Measurements from ENCODE around the gene CHAF1A.
A peak's percentile ranks its signal among the peaks of the same experiment; 100 is the strongest.

The CHAF1A gene

GRCh38 chr19:4402171-4403004 lies at the start of gene CHAF1A:
CHAF1A (plus strand) TSS chr19:4402640; CDS start chr19:4402763, 123 bp downstream.
- Mint-ChIP-seq H3K4me1 (peaks cover 38% of the 10 kb centered on the region), H3K27ac (peak within 1 kb of the TSS; percentile 78 to 93 (median 90)), H3K36me3 (ENCODE audit: low read depth) (peaks cover 3% of the 10 kb centered on the region), H3K9me3 (no peaks in the 10 kb centered on the region), H3K27me3 (ENCODE audit: low read depth) (no peaks in the 10 kb centered on the region), H3K4me3 (peak within 1 kb of the TSS; percentile 90 to 95 (median 93))
- no peak for TF ChIP-seq CTCF (IDR thresholded peaks at IDR 0.05; ENCODE audit: unreplicated experiment in 3 of 3)

GRCh38 chr19:4352701-4353121 lies 49.7 kb upstream of the CHAF1A start:
- Mint-ChIP-seq H3K36me3 (ENCODE audit: low read depth) (peaks cover 10% of the 10 kb centered on the region), H3K4me3 (no peak overlapping the region), H3K27ac (no peak overlapping the region), H3K27me3 (ENCODE audit: low read depth) (no peaks in the 10 kb centered on the region), H3K9me3 (no peaks in the 10 kb centered on the region), H3K4me1 (no peaks in the 10 kb centered on the region)
- peak; percentile 91 to 97 (median 96) for TF ChIP-seq CTCF (IDR thresholded peaks at IDR 0.05; ENCODE audit: unreplicated experiment in 3 of 3)

- Mint-ChIP-seq H3K27ac (no peak overlapping the region), H3K4me1 (no peaks in the 10 kb centered on the region), H3K27me3 (ENCODE audit: low read depth) (no peaks in the 10 kb centered on the region), H3K36me3 (ENCODE audit: low read depth) (peaks cover 8% of the 10 kb centered on the region), H3K9me3 (no peaks in the 10 kb centered on the region), H3K4me3 (no peak overlapping the region)
- TF ChIP-seq CTCF (IDR thresholded peaks at IDR 0.05; ENCODE audit: unreplicated experiment in 3 of 3): no peak
Observed at GRCh38 chr19:4354282-4354681, 48.2 kb upstream of the CHAF1A start.

GRCh38 chr19:4354897-4355296 lies 47.5 kb upstream of the CHAF1A start:
- no peak for TF ChIP-seq CTCF (IDR thresholded peaks at IDR 0.05; ENCODE audit: unreplicated experiment in 3 of 3)
- Mint-ChIP-seq H3K9me3 (no peaks in the 10 kb centered on the region), H3K27me3 (ENCODE audit: low read depth) (no peaks in the 10 kb centered on the region), H3K27ac (no peak overlapping the region), H3K4me1 (no peaks in the 10 kb centered on the region), H3K36me3 (ENCODE audit: low read depth) (peaks cover 8% of the 10 kb centered on the region), H3K4me3 (no peak overlapping the region)

GRCh38 chr19:4357095-4357797 lies 45.2 kb upstream of the CHAF1A start:
- H3K4me3 Mint-ChIP-seq: no peak overlapping the region
- no peaks in the 10 kb centered on the region for H3K27me3 Mint-ChIP-seq (ENCODE audit: low read depth)
- H3K27ac Mint-ChIP-seq: no peak overlapping the region
- H3K36me3 Mint-ChIP-seq (ENCODE audit: low read depth): peaks cover 10% of the 10 kb centered on the region
- H3K4me1 Mint-ChIP-seq: peaks cover 8% of the 10 kb centered on the region
- H3K9me3 Mint-ChIP-seq: no peaks in the 10 kb centered on the region
- no peak for TF ChIP-seq CTCF (IDR thresholded peaks at IDR 0.05; ENCODE audit: unreplicated experiment in 3 of 3)

Measured in nephron (organoid).